ENCODE data around the gene PAAF1. TPM values are rescaled to one million over a fixed set of nuclear protein-coding genes. Genes with fewer than 3 reads are reported as not detected.
"Not testable (repeated sequence)": the region's sequence is repeated elsewhere in the genome, so short reads cannot be mapped to it uniquely, and the experiment has no call there.

PAAF1 gene
- total RNA-seq, 1 donor from 2014 or later: 7.3 TPM

DNA sequence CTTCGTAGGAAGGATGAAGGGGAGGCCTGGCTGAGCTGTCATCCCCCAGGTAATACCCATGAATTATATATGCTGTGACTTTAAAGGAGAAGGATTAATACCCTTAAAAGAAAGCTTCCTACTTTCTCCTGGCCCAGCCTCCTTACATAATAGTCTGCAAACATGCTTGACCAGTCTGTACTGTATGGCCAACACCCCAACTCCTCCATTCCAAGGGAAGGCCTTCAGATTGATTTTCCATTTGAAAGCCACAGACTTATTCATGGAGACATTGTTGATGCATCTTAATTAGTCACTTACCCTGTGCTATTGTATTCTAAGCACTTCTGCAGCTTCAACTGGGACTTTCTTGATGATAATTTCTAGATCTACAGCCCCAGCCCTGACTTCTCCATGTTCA is 2.0 kb downstream of the PAAF1 start:
- FAIRE-seq (no peak), DNase-seq (ENCODE audit: low spot score in 2 of 2) (no peak)

DNA sequence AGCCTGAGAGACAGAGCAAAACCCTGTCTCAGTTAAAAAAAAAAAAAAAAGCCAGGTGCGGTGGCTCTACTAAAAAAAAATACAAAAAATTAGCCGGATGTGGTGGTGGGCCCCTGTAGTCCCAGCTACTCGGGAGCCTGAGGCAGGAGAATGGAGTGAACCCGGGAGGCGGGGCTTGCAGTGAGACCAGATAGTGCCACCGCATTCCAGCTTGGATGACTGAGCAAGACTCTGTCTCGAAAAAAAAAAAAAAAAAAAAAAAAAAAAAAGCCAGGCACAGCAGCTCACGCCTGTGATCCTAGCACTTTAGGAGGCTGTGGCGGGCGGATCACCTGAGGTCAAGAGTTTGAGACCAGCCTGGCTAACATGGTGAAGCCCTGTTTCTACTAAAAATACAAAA is 3.6 kb downstream of the PAAF1 start:
- DNase-seq (ENCODE audit: low spot score in 2 of 2); FAIRE-seq: not testable (repeated sequence)

DNA sequence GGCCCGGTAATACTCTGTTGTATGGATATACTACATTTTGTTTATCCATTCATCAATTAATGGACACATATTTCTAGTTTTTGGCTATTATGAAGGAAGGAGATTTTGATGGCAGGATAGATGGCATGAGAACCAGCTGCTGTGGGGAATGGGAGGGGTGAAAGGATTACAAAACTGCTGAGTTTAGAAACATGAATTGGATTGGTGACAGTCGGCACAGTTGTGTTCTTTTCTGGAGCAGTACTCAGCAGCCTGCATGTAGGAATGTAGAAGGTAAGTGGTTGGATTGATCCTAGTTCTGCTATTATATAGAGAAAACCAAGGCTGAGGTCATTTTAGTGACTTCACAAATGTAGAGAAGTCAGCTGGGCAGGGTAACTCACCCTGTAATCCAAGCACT is 7.1 kb downstream of the PAAF1 start:
- no peak for DNase-seq (ENCODE audit: low spot score in 2 of 2)
- FAIRE-seq: no peak

DNA sequence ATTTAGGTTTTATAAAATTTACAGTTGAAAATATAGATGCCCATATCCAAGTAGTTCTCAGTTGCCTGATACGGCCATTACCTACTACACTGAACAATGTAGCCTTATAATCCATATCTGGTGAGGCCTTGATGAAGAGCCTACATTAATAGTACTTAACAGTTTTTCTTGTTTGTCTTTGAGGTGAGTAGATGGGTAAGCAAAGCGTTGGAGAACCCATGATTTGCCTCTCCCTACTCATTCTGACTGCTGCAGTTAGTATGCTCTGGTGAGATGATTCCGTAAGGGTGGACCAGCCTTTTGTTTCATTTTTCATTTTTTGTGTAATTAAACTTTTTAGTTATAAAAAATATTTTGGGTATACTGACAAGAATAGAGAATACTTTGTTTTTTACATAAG is 11.4 kb downstream of the PAAF1 start:
- FAIRE-seq (no peak), DNase-seq (ENCODE audit: low spot score in 2 of 2) (no peak)

DNA sequence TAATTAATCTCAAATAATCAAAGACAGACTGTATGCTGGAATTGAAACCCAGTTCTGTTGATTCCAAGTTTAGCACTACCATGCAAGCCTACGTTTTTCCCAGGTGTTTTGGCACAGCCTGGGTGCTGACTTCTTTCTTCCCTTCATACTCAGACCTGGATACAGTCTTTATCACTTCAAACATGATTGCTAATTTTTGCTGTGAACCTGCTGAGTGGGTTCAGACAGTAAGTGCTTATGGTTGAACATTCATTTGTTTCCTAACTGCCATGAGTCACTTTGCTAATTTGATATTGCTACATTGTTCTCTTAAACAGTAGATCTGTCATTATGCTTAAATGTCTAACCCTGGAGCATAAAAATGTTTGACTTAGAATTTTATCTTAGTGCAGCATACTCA is 12.2 kb downstream of the PAAF1 start:
- FAIRE-seq (no peak), DNase-seq (ENCODE audit: low spot score in 2 of 2) (no peak)

DNA sequence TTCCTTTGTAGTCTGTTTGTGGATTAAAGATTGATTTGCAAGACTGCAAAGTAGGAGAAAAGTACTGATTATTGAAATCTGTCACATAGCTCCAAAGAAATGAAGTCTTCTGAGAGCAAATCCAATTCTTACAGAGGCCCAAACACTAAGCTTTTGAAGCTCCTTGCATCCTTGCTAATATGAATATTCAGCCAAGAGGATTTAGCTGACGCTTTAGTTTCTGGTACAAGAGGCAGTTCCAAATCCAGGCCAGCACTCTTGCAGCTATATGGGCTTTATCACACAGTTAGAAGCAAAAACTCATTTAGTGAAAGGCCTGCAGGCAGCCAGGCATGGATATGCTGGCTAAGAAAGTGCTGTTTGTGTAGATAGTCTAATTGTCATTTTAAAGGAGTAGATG is 12.7 kb downstream of the PAAF1 start:
- FAIRE-seq (no peak), DNase-seq (ENCODE audit: low spot score in 2 of 2) (no peak)

DNA sequence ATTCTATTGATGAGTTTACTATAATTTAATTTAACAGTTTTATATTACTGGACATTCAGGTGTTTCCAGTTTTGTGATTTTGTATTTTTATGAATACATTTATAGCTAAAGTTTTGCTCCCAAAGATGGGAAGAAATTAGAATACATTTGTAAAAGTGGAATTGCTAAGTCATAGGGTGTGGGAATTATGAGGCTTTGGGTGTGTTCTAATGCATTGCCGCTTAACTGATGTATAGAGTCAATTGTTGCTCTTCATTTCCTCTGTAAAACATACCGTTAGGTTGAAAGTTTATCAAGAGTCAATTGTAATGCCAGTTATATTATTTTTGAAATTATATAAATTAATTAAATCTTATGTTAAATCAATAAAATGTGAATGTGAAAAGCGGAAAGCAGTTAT is 16.2 kb downstream of the PAAF1 start:
- DNase-seq (ENCODE audit: low spot score in 2 of 2) (no peak), FAIRE-seq (no peak)

DNA sequence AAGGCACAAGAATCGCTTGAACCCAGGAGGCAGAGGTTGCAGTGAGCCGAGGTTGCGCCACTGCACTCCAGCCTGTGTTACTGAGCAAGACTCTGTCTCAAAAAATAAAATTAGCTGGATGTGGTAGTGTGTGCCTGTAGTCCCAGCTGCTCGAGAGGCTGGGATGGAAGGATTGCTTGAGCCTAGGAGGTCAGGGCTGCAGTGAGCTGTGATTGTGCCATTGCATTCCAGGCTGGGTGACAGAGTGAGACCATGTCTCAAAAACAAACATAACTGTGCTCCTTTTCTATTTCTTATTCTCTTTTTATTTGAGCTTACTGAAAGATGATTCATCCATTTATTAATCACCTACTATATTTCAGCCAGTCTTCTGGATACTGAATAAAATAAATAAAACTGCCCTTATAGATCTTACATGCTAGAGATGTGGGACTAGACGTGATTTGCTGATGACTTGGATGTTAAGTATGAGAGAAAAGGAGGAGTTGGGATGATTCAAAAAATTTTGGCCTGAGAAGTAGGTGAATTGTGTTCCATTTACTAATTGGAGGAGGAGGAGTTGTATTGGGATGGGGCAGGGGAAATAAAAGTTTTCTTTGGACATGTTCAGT is 18.0 kb downstream of the PAAF1 start:
- FAIRE-seq (no peak), DNase-seq (ENCODE audit: low spot score in 2 of 2) (no peak)

DNA sequence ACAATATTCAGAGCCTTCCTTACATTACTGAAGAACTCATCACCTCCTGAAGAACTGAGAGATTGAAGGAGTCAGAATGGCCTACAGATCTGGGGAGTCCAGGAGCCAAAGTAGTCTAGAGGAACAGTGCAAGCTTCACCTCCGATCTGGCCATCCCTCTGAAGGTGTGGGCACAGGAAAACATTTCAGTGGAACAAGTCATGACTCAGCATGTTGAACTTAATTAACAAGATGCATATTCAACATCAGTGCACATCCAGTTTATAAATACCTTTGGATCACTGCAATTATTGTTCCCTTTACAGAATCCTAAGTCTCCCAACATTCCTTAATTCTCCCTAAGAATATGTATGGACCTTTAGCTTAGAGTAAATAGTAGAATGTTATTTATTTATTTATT is 25.5 kb downstream of the PAAF1 start:
- DNase-seq (ENCODE audit: low spot score in 2 of 2) (no peak), FAIRE-seq (no peak)

DNA sequence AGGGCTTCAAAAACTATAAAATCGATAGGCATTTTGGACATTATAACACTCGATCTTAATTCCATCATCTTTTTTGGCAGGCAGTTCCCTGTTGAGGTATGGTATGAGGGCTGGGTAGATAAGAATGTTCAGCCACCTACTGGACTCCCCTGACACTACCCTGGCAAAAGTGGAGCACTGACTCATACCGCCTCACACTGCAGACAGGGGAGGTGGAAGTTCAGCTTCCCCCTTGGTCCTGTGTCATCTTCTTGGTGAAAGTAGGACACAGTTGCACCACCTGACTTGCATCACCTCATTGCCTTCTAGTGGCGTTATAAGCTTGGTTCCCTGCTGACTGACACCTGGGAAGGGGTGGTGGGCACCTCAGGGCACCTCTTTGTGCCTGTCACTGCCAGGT is 30.4 kb downstream of the PAAF1 start:
- no peak for FAIRE-seq
- no peak for DNase-seq (ENCODE audit: low spot score in 2 of 2)

DNA sequence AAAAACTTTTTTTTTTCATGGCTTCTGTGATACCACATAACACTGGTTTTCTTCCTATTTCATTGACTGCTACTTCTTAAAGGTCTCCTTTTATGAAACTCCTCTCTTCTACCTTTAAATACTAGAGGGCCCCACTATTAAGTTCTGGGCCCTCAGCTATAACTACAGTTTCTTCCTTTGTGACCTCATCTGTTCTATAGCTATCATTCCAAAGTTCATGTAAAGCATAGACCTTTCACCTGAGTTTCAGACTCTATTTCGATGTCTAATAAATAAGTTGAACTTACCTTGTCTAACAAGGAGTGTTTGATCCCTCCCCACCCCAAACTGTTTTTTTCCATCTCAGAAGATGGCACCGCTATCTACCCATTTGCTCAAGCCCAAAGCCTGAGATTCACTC is 35.2 kb downstream of the PAAF1 start:
- no peak for FAIRE-seq

DNA sequence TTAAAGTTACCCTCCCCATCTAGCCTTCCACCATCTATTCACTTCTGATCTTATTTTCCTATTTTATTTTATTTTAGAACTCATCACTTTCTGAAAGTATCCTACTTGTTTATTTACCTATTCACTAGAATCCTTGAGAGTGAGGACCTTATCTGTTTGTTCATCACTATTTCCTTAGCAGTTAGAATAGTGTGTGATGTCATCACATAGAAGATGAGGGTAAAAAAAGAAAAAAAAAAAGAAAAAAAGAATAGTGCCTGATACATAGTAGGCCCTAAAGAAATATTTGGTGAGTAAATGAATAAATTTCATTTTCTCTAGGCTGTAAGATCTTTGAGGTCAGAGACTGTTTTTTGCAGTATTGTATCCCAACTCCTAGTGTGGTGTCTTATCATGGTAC is 36.7 kb downstream of the PAAF1 start:
- no peak for DNase-seq (ENCODE audit: low spot score in 2 of 2)
- no peak for FAIRE-seq

More for the DNA sequence above, 35.2 kb downstream of the PAAF1 start:
- DNase-seq (ENCODE audit: low spot score in 2 of 2): no peak

DNA sequence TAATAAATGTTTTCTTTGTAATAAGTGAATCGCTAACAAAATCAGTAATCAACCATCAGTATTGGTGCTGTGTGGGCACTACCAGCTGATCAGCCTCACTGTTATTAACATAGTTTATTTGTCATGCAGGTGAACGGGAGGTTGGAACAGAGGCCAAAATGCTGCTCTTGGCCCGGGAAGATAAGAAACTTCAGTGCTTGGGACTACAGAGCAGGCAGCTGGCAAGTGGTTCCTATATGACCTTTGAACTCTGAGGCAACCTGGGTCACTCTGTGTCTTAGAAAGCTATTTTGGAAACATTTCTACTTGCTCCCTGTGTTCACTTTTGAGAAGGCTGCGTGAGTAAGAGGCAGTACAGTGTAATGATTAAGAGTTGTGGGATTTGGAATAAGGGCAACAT is 37.5 kb downstream of the PAAF1 start:
- DNase-seq (ENCODE audit: low spot score in 2 of 2): no peak
- FAIRE-seq: no peak

DNA sequence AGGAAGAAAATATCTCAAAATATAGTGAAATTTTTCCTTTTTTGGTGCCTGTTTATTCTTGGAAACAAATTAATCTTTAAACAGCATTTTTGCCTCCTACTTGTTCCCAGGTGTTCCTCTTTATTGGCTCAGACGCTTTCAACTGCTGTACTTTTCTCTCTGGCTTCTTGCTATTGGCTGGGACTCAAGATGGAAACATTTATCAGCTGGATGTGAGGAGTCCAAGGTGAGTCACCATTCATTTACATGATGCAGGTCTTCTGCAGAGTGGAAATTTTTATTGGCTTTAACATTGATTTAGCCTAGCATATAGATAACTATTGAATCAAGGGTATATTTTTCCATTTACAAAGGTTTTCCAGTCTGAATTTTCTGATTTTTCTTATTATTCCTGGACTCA is 39.6 kb downstream of the PAAF1 start:
- DNase-seq (ENCODE audit: low spot score in 2 of 2): no peak
- FAIRE-seq: no peak

DNA sequence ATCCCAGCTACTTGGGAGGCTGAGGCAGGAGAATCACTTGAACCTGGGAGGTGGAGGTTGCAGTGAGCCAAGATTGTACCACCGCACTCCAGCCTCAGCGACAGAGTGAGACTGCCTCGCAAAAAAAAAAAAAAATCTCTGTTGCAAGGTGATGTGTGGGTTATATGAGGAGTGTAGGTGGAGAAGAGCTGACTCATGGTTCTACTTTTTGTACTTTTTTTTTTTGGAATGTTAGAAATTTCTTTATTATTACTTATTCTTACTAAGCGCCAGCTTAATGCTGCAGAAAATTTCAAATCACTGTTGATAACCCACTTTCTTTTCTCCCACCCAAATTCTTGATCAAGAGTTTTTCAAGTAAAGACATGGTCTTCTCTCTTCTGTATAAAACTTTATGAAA is 44.4 kb downstream of the PAAF1 start:
- no peak for DNase-seq (ENCODE audit: low spot score in 2 of 2)
- FAIRE-seq: no peak

DNA sequence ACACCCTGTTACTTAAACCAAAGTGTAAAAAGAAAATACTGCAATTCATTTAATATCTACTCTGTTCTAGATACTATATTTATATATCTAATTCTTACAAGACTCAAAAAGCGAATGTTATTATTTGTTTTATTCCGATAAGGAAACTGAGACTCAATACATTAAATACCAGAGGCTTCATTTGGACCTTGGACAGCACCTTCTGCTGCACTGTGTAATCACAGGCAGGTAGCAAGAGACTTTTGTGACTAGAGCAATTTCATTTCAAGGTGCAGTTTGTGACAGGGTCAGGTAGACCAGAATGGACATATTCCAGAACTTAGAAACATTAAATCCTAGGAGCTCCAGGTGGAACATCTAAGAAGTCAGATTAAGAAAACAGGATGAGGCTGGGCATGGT is 52.6 kb downstream of the PAAF1 start:
- FAIRE-seq: no peak
- no peak for DNase-seq (ENCODE audit: low spot score in 2 of 2)

DNA sequence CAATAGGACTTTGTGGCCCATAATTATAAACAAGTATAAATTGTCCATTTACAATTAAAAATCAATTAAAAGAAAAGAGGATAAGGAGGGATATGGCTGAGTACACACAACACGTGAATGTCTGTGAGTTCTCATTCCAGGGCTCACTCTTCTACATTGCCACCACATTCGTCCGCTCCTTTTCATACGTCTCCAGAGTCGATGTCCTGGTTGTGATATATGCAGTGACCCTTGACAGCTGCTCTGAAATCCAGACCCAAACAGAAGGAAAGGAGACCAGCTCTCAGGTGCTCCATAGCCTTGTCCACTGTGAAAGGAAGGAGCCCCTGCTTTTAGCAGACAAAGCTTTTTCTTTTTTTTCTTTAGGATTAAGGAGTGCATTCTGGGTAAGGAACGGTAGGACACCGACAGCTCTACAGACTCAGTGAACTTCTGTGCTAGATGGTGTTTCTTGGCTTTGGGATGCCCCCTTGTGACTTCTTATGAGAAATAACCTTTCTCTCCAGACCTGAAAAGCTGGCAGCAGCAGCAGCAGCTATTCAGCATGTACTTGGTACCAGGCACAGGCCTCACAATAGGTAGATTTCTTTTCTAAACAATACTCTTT is 54.3 kb downstream of the PAAF1 start:
- FAIRE-seq (peak; percentile 23), DNase-seq (ENCODE audit: low spot score in 2 of 2) (peak; percentile 27 to 34)

DNA sequence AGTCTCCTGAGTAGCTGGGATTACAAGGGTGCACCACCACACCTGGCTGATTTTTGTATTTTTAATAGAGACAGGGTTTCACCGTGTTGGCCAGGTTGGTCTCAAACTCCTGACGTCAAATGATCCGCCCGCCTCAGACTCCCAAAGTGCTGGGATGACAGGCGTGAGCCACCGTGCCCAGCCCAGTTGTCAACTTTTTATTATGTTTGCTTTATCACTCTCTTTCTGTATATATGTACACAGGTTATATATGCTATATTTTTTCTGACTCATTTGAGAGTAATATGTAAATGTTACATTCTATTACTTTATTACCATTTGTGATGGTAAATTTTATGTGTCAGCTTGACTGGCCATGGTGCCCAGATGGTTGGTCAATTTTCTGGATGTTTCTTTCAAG is 55.2 kb downstream of the PAAF1 start:
- no peak for FAIRE-seq

DNA sequence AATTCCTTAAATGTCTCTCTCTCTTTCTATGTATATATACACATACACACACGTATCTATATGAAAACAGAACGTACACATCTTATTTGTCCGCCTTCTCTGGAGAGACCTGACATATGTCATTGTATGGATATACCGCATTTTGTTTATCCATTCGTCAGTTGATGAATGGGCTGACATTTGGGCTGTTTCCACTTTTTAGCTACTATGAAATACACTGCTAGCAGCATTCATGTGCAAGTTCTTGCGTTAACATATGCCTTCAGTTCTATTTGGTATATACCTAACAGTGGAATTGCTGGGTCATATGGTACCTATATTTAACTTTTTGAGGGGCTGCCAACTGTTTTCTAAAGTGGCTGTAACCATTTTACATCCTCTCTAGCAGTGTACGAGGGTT is 56.0 kb downstream of the PAAF1 start:
- FAIRE-seq: no peak
- DNase-seq (ENCODE audit: low spot score in 2 of 2): no peak

More for the DNA sequence above, 55.2 kb downstream of the PAAF1 start:
- DNase-seq (ENCODE audit: low spot score in 2 of 2): no peak

DNA sequence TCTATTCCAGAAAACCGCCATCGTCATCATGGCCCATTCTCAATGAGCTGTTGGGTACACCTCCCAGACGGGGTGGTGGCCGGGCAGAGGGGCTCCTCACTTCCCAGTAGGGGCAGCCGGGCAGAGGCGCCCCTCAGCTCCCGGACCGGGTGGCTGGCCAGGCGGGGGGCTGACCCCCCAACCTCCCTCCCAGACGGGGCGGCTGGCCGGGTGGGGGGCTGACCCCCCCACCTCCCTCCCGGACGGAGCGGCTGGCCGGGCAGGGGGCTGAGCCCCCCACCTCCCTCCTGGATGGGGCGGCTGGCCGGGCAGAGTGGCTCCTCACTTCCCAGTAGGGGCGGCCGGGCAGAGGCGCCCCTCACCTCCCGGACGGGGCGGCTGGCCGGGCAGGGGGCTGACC is 59.2 kb downstream of the PAAF1 start:
- FAIRE-seq; DNase-seq (ENCODE audit: low spot score in 2 of 2): not testable (repeated sequence)

DNA sequence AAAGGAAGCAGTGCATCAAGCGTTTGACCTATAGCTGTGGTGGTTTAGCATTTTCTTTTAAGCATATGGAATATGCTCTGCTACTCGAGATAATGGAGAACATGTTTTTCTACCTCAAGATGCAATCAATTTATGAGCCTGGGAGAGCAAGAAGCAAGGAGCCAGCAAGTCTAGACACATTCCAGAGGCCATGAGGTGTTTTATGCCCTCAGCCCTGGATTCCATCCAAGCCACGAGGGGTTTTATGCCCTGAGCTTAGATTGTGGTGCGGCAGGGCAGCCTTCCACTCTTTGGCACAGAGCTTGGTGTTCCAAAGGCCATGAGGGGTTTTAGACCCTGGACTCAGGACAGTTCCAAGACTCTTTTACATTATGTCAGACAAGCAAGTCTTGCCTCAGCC is 62.3 kb downstream of the PAAF1 start:
- DNase-seq (ENCODE audit: low spot score in 2 of 2) (no peak), FAIRE-seq (no peak)

DNA sequence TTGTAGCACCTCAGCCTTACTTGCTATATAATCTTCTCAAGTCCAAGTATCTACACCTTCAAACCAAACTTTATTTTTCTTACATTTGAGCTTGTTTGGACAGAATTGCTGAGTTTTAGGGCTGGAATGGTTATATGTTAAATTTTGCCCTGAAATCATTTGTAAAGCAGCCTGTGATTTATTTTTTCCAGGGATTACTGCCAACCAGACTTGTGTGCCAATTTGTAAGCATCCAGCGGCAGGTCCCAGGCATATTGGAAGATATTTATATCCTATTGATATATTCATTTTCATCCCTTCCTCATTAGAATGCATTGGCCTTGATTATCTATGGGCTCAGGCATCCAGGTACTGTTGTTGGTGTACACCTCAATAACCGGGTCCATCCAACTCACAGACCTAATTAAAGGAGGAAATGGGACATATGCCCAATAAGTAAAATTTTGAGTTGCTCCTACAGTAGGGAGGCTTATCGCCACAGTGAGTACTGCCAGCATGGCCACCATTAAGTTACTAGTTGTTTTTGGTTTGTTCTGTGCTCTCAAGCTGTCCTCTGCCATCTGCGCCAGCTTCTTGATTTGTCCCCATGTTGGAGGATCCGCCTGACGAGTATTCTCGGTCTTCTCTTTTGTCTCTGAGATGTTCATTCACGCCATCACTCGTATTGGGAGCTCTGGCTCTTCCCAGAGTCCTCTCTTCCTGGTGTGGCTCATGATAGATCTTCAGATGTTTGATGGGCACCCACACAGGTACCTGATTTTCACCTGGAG is 64.2 kb downstream of the PAAF1 start:
- FAIRE-seq (no peak), DNase-seq (ENCODE audit: low spot score in 2 of 2) (no peak)
